ENCODE measurements around the gene FAM114A1. TPM values are rescaled to one million over a fixed set of nuclear protein-coding genes. Genes with fewer than 3 reads are reported as not detected.
A peak's percentile ranks its signal among the peaks of the same experiment; 100 is the strongest.

Gene FAM114A1
- total RNA-seq, 2 experiments from 2014 or later, result 0.16 to 0.20 TPM

DNA sequence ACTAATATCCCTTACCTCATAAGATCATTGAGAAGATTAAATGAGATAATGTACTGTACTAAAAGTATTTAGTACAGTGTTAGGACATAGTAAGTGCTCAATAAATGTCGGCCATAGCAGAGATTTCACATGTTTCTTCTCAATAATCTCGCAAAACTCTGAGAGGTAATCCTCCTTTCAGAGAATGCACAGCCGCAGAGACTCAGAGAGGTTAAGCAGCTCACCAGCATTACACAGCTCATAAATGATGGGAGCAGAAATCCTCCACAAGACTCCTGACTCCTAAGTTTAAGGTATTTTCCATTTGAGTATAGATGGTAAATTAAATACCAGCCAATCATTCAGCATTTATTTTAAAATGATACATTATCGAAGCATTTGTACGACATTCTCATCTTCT lies 34.6 kb downstream of the FAM114A1 start:
- Mint-ChIP-seq H3K27ac (no peak overlapping the region), H3K36me3 (ENCODE audit: low read depth) (no peaks in the 10 kb centered on the region), H3K27me3 (peaks cover 7% of the 10 kb centered on the region), H3K4me3 (no peak overlapping the region), H3K4me1 (ENCODE audit: low read depth) (peaks cover 5% of the 10 kb centered on the region), H3K9me3 (no peaks in the 10 kb centered on the region)
- TF ChIP-seq, protein P1, sequence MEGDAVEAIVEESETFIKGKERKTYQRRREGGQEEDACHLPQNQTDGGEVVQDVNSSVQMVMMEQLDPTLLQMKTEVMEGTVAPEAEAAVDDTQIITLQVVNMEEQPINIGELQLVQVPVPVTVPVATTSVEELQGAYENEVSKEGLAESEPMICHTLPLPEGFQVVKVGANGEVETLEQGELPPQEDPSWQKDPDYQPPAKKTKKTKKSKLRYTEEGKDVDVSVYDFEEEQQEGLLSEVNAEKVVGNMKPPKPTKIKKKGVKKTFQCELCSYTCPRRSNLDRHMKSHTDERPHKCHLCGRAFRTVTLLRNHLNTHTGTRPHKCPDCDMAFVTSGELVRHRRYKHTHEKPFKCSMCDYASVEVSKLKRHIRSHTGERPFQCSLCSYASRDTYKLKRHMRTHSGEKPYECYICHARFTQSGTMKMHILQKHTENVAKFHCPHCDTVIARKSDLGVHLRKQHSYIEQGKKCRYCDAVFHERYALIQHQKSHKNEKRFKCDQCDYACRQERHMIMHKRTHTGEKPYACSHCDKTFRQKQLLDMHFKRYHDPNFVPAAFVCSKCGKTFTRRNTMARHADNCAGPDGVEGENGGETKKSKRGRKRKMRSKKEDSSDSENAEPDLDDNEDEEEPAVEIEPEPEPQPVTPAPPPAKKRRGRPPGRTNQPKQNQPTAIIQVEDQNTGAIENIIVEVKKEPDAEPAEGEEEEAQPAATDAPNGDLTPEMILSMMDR (IDR thresholded peaks at IDR 0.05), result no peak
- DNase-seq (no peak), ATAC-seq (no peak)
- POLR2A ChIA-PET, result no interaction called here
- CTCF ChIA-PET, result interaction anchor here (0.9 to 7.8 kb wide), 25 partner anchors 9 to 512 kb away, joined by 3 to 161 read pairs (median 4); no protein-coding TSS in a partner anchor
- intact Hi-C loops (cut with micrococcal nuclease), result loop anchor here (1.0 kb wide), 1 partner anchor 233 kb away; no protein-coding TSS in a partner anchor

DNA sequence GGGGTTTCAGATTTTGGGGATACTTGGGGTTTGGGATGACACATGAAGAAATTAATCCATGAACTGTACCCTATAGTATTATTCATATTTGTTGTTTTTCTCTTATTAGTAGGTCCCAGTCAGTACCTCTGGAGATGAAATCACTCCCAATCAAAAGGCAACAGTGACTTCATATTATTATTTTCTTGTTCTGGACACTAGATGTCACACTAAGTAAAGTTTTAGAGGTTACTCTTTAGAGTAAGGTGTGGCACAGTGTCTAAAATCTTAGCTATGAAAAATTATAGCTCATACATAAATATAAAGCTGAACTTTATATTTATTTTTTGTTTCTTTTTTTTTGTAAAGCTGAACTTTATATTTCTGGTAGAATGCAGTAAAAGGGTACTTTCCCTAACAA lies 35.1 kb downstream of the FAM114A1 start:
- H3K27ac Mint-ChIP-seq, result no peak overlapping the region

DNA sequence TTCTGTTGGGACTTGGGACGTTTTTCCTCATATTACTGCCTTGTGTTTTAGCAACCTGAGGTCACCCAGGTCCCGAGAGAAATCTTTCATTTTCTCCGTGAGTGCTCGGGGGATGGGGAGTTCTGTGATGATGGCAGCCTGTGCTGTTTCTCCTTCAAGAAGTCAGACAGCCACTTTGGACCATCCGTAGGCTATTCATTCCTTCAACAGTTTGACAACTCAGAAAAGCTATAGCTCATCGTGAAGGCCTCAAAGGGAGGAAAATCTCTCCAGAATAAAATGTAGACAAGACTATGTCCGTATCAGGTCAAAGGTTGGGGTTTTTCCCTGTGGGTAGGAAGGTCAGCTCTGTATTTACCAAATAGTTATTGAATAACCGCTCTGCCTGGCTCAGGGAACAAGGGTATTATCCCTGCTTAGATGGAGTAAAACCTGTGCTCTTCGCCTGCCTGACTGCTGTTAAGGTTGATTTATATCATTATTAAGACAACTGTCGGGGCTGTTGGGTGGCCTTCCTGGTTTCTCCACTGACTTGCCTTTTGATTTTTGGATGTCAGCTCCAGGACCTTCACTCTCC lies 36.6 kb downstream of the FAM114A1 start:
- TF ChIP-seq, protein P1 (IDR thresholded peaks at IDR 0.05), result no peak
- no peak overlapping the region for H3K4me3 Mint-ChIP-seq
- POLR2A ChIA-PET, result interaction anchor here (0.5 to 1.0 kb wide), 2 partner anchors 10 to 110 kb away, joined by 3 read pairs; no protein-coding TSS in a partner anchor
- H3K4me1 Mint-ChIP-seq (ENCODE audit: low read depth), result peaks cover 5% of the 10 kb centered on the region
- ATAC-seq, result no peak
- intact Hi-C loops (cut with micrococcal nuclease), result no loop called here
- CTCF ChIA-PET, result interaction anchor here (0.8 to 7.8 kb wide), 10 partner anchors 9 to 243 kb away, joined by 3 to 161 read pairs (median 3); no protein-coding TSS in a partner anchor
- no peak for DNase-seq
- no peaks in the 10 kb centered on the region for H3K36me3 Mint-ChIP-seq (ENCODE audit: low read depth)
- peaks cover 4% of the 10 kb centered on the region for H3K27me3 Mint-ChIP-seq
- no peaks in the 10 kb centered on the region for H3K9me3 Mint-ChIP-seq
- H3K27ac Mint-ChIP-seq, result no peak overlapping the region

More for the DNA sequence above, 35.1 kb downstream of the FAM114A1 start:
- H3K4me3 Mint-ChIP-seq, result no peak overlapping the region
- DNase-seq (no peak), ATAC-seq (peak; percentile 84)
- CTCF ChIA-PET, result interaction anchor here (0.5 to 7.8 kb wide), 47 partner anchors 9 to 534 kb away, joined by 3 to 161 read pairs (median 4); partner anchors contain the start of gene WDR19
- intact Hi-C loops (cut with micrococcal nuclease), result loop anchor here (1.0 kb wide), 1 partner anchor 233 kb away; no protein-coding TSS in a partner anchor
- TF ChIP-seq, protein P1 (IDR thresholded peaks at IDR 0.05), result peak; percentile 61
- peaks cover 5% of the 10 kb centered on the region for H3K4me1 Mint-ChIP-seq (ENCODE audit: low read depth)
- peaks cover 7% of the 10 kb centered on the region for H3K27me3 Mint-ChIP-seq
- H3K36me3 Mint-ChIP-seq (ENCODE audit: low read depth), result no peaks in the 10 kb centered on the region
- POLR2A ChIA-PET, result no interaction called here
- no peaks in the 10 kb centered on the region for H3K9me3 Mint-ChIP-seq

DNA sequence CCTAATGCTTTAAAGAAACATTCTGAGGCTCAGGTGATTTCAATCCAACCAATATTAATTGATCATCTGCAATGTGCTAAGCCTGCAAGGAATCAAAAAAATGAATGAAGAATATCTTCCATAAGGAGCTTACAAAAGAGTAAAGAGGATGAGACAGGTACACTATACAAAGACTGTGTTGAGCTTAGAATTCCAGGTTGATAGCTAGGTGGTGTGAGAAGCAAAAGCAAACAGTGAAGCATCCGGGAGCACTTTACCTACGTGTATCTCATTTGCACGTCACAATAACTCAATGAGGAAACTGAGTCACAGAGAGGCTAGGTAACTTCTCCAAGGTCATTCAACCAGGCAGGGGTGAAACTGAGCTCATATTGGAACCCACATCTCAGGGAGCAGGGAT lies 37.1 kb downstream of the FAM114A1 start:
- Mint-ChIP-seq H3K4me1 (ENCODE audit: low read depth) (peaks cover 5% of the 10 kb centered on the region), H3K27me3 (peaks cover 4% of the 10 kb centered on the region), H3K27ac (no peak overlapping the region), H3K9me3 (no peaks in the 10 kb centered on the region), H3K4me3 (no peak overlapping the region), H3K36me3 (ENCODE audit: low read depth) (no peaks in the 10 kb centered on the region)
- POLR2A ChIA-PET, result interaction anchor here (1.0 kb wide), 1 partner anchor 9 kb away, joined by 3 read pairs; no protein-coding TSS in a partner anchor
- DNase-seq, result no peak
- intact Hi-C loops (cut with micrococcal nuclease), result no loop called here
- ATAC-seq, result no peak
- CTCF ChIA-PET, result interaction anchor here (0.8 to 7.8 kb wide), 7 partner anchors 9 to 242 kb away, joined by 3 to 161 read pairs (median 3); no protein-coding TSS in a partner anchor
- TF ChIP-seq, protein P1 (IDR thresholded peaks at IDR 0.05), result no peak
